ACHN (cell line): Measurements from ENCODE around the gene LRRN1.
"Not testable (repeated sequence)": the region's sequence is repeated elsewhere in the genome, so short reads cannot be mapped to it uniquely, and the experiment has no call there.

Experiments used
- DNase-seq: peaks from one replicate; pipeline ENCODE4 v3.0.0-alpha.2; 2015
- in situ Hi-C: cut with HindIII; loops from 2 replicates; pipeline ENCODE4 v1.10.0; 2017; ENCODE audit warnings: low sequenced_read_pairs, low pct_ligation_motif_present, low pct_unique_long_range_greater_than_20kb

The LRRN1 gene

GRCh38 chr3:3860235-3860634, 61.0 kb downstream of the LRRN1 start:
- no peak for DNase-seq
- in situ Hi-C loops, result no loop called here

DNA sequence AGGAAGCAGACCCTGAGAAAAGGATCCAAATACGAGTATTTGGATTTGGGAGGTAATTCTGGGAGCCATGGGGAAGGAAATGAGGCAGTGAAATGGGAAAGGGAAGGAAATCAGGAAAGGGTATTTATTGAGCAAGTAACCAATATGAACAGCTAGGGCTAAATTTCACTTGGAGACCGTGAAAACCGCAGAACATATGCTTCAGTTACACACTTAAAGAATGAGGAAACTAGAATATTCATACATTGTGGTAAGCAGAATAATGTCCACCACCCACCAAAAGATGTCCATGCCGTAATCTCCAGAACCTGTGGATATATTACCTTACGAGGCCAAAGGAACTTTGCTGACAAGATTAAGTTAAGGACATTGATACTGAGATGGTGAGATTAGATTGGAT, 63.3 kb downstream of the LRRN1 start:
- in situ Hi-C loops, result no loop called here
- DNase-seq, result no peak

- DNase-seq, result no peak
- in situ Hi-C loops, result no loop called here
These were observed 76.3 kb downstream of the LRRN1 start for GRCh38 chr3:3875491-3875890.

GRCh38 chr3:3881050-3881449, 81.8 kb downstream of the LRRN1 start:
- in situ Hi-C loops, result no loop called here
- no peak for DNase-seq

DNA sequence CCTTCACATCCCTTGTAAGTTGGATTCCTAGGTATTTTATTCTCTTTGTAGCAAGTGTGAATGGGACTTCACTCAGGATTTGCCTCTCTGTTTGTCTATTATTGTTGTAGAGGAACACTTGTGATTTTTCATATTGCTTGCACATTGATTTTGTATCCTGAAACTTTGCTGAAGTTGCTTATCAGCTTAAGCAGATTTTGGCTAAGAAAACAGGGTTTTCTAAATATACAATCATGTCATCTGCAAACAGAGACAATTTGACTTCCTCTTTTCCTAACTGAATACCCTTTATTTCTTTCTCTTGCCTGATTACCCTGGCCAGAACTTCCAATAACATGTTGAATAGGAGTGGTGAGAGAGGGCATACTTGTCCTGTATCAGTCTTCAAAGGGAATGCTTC, 88.1 kb downstream of the LRRN1 start:
- DNase-seq, in situ Hi-C loops: not testable (repeated sequence)

DNA sequence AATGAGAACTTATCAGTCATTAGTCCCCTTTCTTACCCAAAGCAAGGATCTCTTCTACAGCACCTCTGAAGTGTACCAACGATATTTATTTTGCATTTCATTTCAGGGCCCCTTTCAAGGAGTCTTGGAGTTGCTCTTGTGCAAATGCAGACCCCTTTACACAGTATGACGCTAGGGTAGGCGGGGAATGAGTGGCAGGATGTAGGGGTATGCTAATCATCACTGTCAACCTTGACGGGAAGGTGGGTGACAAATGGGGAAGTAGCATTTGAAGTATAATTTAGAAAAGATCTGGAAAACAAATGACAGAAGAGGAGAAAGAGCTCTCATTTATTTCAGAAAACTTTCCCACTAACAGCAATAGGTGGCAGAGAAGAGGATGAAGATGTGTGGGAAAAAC, 94.4 kb downstream of the LRRN1 start:
- in situ Hi-C loops, result no loop called here
- DNase-seq, result no peak
